Smooth muscle cell (in vitro differentiated cells): ENCODE data around the gene TCOF1. TPM values are rescaled to one million over a fixed set of nuclear protein-coding genes. Genes with fewer than 3 reads are reported as not detected.

ENCODE experiments used
- DNase-seq: peaks from one replicate; lab custom pipeline; 2025; ENCODE audit not compliant: unreplicated experiment; lab: John Stamatoyannopoulos, UW
- H2AFZ ChIP-seq: fragments of 200-600 bp; sonication (generic); 2 replicates; pipeline ENCODE4 v1.6.0; 2016; ENCODE audit warnings: antibody characterized with exemption, low read depth, mild to moderate bottlenecking
- H3F3A ChIP-seq: fragments of 200-600 bp; sonication (generic); 2 replicates; pipeline ENCODE4 v1.6.0; 2017; ENCODE audit warnings: antibody characterized with exemption, low read depth
- H3K27ac ChIP-seq: fragments of 200-600 bp; sonication (generic); 2 replicates; pipeline ENCODE4 v1.5.1; 2016; ENCODE audit warnings: low read depth, mild to moderate bottlenecking
- H3K27me3 ChIP-seq: fragments of 200-600 bp; sonication (generic); 2 replicates; pipeline ENCODE4 v1.6.1; 2016; ENCODE audit warnings: low read depth, mild to moderate bottlenecking
- H3K36me3 ChIP-seq: fragments of 200-600 bp; sonication (generic); 2 replicates; pipeline ENCODE4 v1.5.1; 2016; ENCODE audit warnings: low read depth
- H3K4me1 ChIP-seq: fragments of 200-600 bp; sonication (generic); 2 replicates; pipeline ENCODE4 v1.5.1; 2016; ENCODE audit warnings: low read depth
- H3K4me2 ChIP-seq: fragments of 200-600 bp; sonication (generic); 2 replicates; pipeline ENCODE4 v1.6.0; 2016; ENCODE audit warnings: mild to moderate bottlenecking
- H3K4me3 ChIP-seq: fragments of 200-600 bp; sonication (generic); 2 replicates; pipeline ENCODE4 v1.5.1; 2016; ENCODE audit warnings: mild to moderate bottlenecking
- H3K79me2 ChIP-seq: fragments of 200-600 bp; sonication (generic); 2 replicates; pipeline ENCODE4 v1.6.0; 2016; ENCODE audit warnings: low read depth, mild to moderate bottlenecking
- H3K9ac ChIP-seq: fragments of 200-600 bp; sonication (generic); 2 replicates; pipeline ENCODE4 v1.6.0; 2016; ENCODE audit warnings: low read depth
- H3K9me3 ChIP-seq: fragments of 200-600 bp; sonication (generic); replicated peaks from 2 replicates; pipeline ENCODE4 v1.5.1; 2016; ENCODE audit warnings: low read depth
- H4K20me1 ChIP-seq: fragments of 200-600 bp; sonication (generic); 2 replicates; pipeline ENCODE4 v1.6.0; 2016; ENCODE audit warnings: low read depth
- CTCF ChIP-seq: fragments of 200-600 bp; sonication (generic); IDR thresholded peaks from 2 replicates; pipeline ENCODE4 v1.5.1; 2017; ENCODE audit warnings: borderline replicate concordance, mild to moderate bottlenecking, antibody characterized with exemption; ENCODE audit not compliant: insufficient read depth, poor library complexity, severe bottlenecking
- WGBS: methylation state at CpG from one replicate; pipeline ENCODE4 v1.1.7; 2016; ENCODE audit warnings: low lambda C conversion rate; 5-methylcytosine and 5-hydroxymethylcytosine counted together
- polyA plus RNA-seq: library from polyadenylated mRNA; unstranded; fragments of >200 nt; fragmentation: Nextera tagmentation; extraction: Ambion mirVana; gene quantifications from 2 replicates; pipeline ENCODE4 v1.2.1, GENCODE V29; 2016
- total RNA-seq: library from RNA; depleted of rRNA; stranded (reverse); fragments of >200 nt; gene quantifications from 2 replicates; pipeline ENCODE4 v1.2.3, GENCODE V29; 2014

Gene TCOF1
- total and polyA plus RNA-seq, 2 experiments from 2014 or later = 16.0 to 25.9 TPM

- Histone ChIP-seq H3K79me2 (no peaks in the 10 kb centered on the region), H3K9ac (no peak overlapping the region), H3K4me3 (no peak overlapping the region), H4K20me1 (no peaks in the 10 kb centered on the region), H3K4me2 (no peak overlapping the region), H3K9me3 (no peaks in the 10 kb centered on the region), H3F3A (no peaks in the 10 kb centered on the region), H2AFZ (no peak overlapping the region), H3K27ac (no peak overlapping the region), H3K27me3 (no peaks in the 10 kb centered on the region), H3K4me1 (no peaks in the 10 kb centered on the region), H3K36me3 (no peaks in the 10 kb centered on the region)
- 96% methylated on average over 9 of the region's 9 CpGs for WGBS
- DNase-seq = no peak
- TF ChIP-seq CTCF = no peak
Measured at GRCh38 chr5:150404941-150405816, 47.7 kb downstream of the TCOF1 start.

DNA sequence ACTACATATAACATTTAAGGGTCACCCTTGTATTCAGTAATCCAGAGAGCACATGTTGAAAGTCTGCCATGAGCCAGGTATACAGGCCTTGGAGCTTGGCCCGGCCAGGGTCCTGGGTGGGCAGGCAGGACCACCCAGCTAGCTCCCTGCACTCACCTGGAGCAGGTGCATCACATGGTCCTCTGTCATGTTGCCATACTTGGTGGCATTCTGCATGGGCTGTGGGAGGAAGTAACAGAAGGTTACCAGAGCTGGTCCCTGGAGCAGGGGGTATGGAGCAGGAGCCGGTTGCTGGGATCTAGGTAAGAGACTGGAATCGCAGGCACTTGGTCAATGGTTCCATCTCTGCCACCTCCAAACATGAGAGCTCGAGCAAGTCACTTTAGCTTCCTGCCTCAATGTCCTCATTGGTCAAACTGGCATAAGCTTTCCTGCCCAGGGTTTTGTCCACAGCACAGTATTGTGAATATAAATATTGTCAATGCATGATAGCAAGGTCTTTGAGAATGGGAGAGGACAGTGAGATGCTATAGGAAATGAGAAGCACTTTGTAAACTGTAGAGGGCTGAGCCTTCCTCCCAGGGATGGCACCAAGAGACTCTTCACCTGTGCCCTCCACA is 48.7 kb downstream of the TCOF1 start:
- no peaks in the 10 kb centered on the region for H3K27me3 ChIP-seq
- no peak overlapping the region for H3K4me2 ChIP-seq
- H3K36me3 ChIP-seq = no peaks in the 10 kb centered on the region
- H3K4me3 ChIP-seq = no peak overlapping the region
- H4K20me1 ChIP-seq = no peaks in the 10 kb centered on the region
- no peaks in the 10 kb centered on the region for H3K4me1 ChIP-seq
- WGBS = 90% methylated on average over 4 of the region's 4 CpGs
- H2AFZ ChIP-seq = no peak overlapping the region
- H3F3A ChIP-seq = no peaks in the 10 kb centered on the region
- no peaks in the 10 kb centered on the region for H3K79me2 ChIP-seq
- no peak for TF ChIP-seq CTCF
- DNase-seq = no peak
- H3K9ac ChIP-seq = no peak overlapping the region
- H3K27ac ChIP-seq = no peak overlapping the region
- H3K9me3 ChIP-seq = no peaks in the 10 kb centered on the region

DNA sequence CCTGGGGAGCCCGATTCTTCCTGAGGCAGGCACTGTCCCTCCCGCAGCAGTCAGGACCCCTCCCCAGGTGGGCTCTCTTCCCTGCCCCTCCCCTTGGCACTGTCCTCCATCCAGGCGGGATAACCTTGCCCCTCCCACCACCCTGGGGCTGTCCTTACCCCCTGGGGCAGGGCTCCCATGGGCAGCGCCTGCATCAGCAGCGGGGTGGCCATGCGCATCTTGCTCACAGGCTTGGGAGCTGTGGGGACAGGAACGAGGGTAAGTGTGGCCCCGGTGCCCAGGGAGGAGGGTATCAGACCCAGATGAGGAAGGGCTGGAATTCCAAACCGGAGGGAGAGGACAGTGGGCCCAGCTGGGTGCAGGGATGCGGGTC is 49.2 kb downstream of the TCOF1 start:
- Histone ChIP-seq H3K27me3 (no peaks in the 10 kb centered on the region), H3K4me2 (no peak overlapping the region), H3K4me1 (no peaks in the 10 kb centered on the region), H3K4me3 (no peak overlapping the region), H4K20me1 (no peaks in the 10 kb centered on the region), H3K27ac (no peak overlapping the region), H3F3A (no peaks in the 10 kb centered on the region), H3K9me3 (no peaks in the 10 kb centered on the region), H2AFZ (no peak overlapping the region), H3K36me3 (no peaks in the 10 kb centered on the region), H3K9ac (no peak overlapping the region), H3K79me2 (no peaks in the 10 kb centered on the region)
- no peak for TF ChIP-seq CTCF
- DNase-seq = no peak
- WGBS = 85% methylated on average over 9 of the region's 10 CpGs
